K562 (cell line): Measurements from ENCODE around the gene GCGR. TPM values are rescaled to one million over a fixed set of nuclear protein-coding genes. Genes with fewer than 3 reads are reported as not detected.

Experiments
- BHLHE40 ChIP-seq: IDR thresholded peaks from 2 replicates; pipeline ENCODE4 v1.6.1; 2011; ENCODE audit warnings: low read length, improper control_type of control experiment
- CBFA2T2 ChIP-seq: fragments of 450-650 bp; conservative IDR thresholded peaks from 2 replicates; pipeline ENCODE4 v1.6.1; 2017; ENCODE audit warnings: mild to moderate bottlenecking
- ESRRA ChIP-seq: fragments of 450-650 bp; IDR thresholded peaks from 2 replicates; pipeline ENCODE4 v1.6.1; 2014; ENCODE audit warnings: low read depth, mild to moderate bottlenecking, moderate library complexity, borderline replicate concordance
- GABPB1 ChIP-seq: sonication (generic); formaldehyde crosslinking; IDR thresholded peaks from 2 replicates; pipeline ENCODE4 v1.8.0; 2022; ENCODE audit warnings: mild to moderate bottlenecking, missing genetic modification reagents
- HNRNPLL ChIP-seq: fragments of 200-400 bp; formaldehyde crosslinking; IDR thresholded peaks from 2 replicates; pipeline ENCODE4 v1.6.1; 2017; ENCODE audit warnings: low read length, low read depth, mild to moderate bottlenecking; ENCODE audit not compliant: poor library complexity, severe bottlenecking
- MAZ ChIP-seq, 2 experiments: fragments of 450-650 bp in 1 of 2; sonication (generic) in 1 of 2; formaldehyde crosslinking; IDR thresholded peaks in 1 of 2; conservative IDR thresholded peaks in 1 of 2; 2 replicates each; pipeline versions ENCODE4 v1.4.0 to v1.5.0; 2020; ENCODE audit warnings: mild to moderate bottlenecking in 1 of 2, missing genetic modification reagents in 1 of 2
- MCM2 ChIP-seq: fragments of 450-650 bp; IDR thresholded peaks from 2 replicates; pipeline ENCODE4 v1.6.1; 2017; ENCODE audit warnings: low read depth, mild to moderate bottlenecking
- TAF9B ChIP-seq: fragments of 450-650 bp; IDR thresholded peaks from 2 replicates; pipeline ENCODE4 v1.6.1; 2018; ENCODE audit warnings: mild to moderate bottlenecking; ENCODE audit not compliant: partially characterized antibody
- TEAD2 ChIP-seq: fragments of 450-650 bp; IDR thresholded peaks from 2 replicates; pipeline ENCODE4 v1.6.1; 2016; ENCODE audit warnings: missing genetic modification characterization, control low read depth, missing compliant biosample characterization
- ZC3H4 ChIP-seq: sonication (generic); formaldehyde crosslinking; IDR thresholded peaks from 2 replicates; pipeline ENCODE4 v1.9.0; 2021; ENCODE audit warnings: missing genetic modification reagents, borderline replicate concordance
- ZNF217 ChIP-seq: sonication (generic); formaldehyde crosslinking; IDR thresholded peaks from 2 replicates; pipeline ENCODE4 v1.8.0; 2022; ENCODE audit warnings: mild to moderate bottlenecking, missing genetic modification reagents
- polyA plus RNA-seq, 8 experiments: library from polyadenylated mRNA; depleted of rRNA in 4 of 8; stranded (reverse) in 5 of 8; unstranded in 3 of 8; fragments of >200 nt; fragmentation: Nextera tagmentation in 2 of 8; fragmentation: Illumina TruSeq in 1 of 8; extraction: Ambion mirVana in 2 of 8; extraction: Trizol in 1 of 8; gene quantifications; 2 replicates each; pipeline versions ENCODE4 v1.2.1 to v1.2.3, GENCODE V29; 2011 to 2014; ENCODE audit warnings: inconsistent platforms in 1 of 8, missing spikeins in 1 of 8
- total RNA-seq, 7 experiments: library from RNA; depleted of rRNA in 6 of 7; stranded (reverse); fragments of >200 nt in 6 of 7; fragmentation: Illumina TruSeq in 2 of 7; extraction: Trizol in 2 of 7; gene quantifications; 2 replicates each; pipeline versions ENCODE4 v1.2.1 to v1.2.3, GENCODE V29; 2011 to 2021; ENCODE audit warnings: low replicate concordance in 1 of 7
- TF ChIP-seq, protein P1 (sequence below): fragments of 250-450 bp; sonication (Bioruptor Pico); IDR thresholded peaks from 2 replicates; pipeline ENCODE4 v1.4.0; 2020; ENCODE audit warnings: mild to moderate bottlenecking, moderate library complexity
- TF ChIP-seq, protein P2 (sequence below): fragments of 450-650 bp; IDR thresholded peaks from 2 replicates; pipeline ENCODE4 v1.6.1; 2016; ENCODE audit warnings: antibody characterized with exemption
- TF ChIP-seq, protein P3 (sequence below): fragments of 450-650 bp; IDR thresholded peaks from 2 replicates; pipeline ENCODE4 v1.6.1; 2017; ENCODE audit warnings: antibody characterized with exemption
- TF ChIP-seq, protein P4 (sequence below), 2 experiments: fragments of 200-800 bp in 1 of 2; sonication (Bioruptor generic) in 1 of 2; sonication (generic) in 1 of 2; formaldehyde crosslinking in 1 of 2; IDR thresholded peaks in 1 of 2; conservative IDR thresholded peaks in 1 of 2; 2 replicates each; pipeline versions ENCODE4 v1.5.0 to v1.6.1; 2016 to 2020; ENCODE audit warnings: missing compliant biosample characterization in 1 of 2, missing genetic modification characterization in 1 of 2, missing genetic modification reagents in 1 of 2
- TF ChIP-seq, protein P5 (sequence below): sonication (generic); formaldehyde crosslinking; IDR thresholded peaks from 2 replicates; pipeline ENCODE4 v1.9.0; 2022; ENCODE audit warnings: mild to moderate bottlenecking, missing genetic modification reagents
- TF ChIP-seq, protein P6 (sequence below): conservative IDR thresholded peaks from 2 replicates; pipeline ENCODE4 v1.6.1; 2011; ENCODE audit warnings: low read depth, mild to moderate bottlenecking, low read length; ENCODE audit not compliant: control insufficient read depth

Gene GCGR
- total and polyA plus RNA-seq, 9 of the 15 experiments (the other 6 are each of a cell fraction or from before 2014, with no cell fraction given) = not detected

DNA sequence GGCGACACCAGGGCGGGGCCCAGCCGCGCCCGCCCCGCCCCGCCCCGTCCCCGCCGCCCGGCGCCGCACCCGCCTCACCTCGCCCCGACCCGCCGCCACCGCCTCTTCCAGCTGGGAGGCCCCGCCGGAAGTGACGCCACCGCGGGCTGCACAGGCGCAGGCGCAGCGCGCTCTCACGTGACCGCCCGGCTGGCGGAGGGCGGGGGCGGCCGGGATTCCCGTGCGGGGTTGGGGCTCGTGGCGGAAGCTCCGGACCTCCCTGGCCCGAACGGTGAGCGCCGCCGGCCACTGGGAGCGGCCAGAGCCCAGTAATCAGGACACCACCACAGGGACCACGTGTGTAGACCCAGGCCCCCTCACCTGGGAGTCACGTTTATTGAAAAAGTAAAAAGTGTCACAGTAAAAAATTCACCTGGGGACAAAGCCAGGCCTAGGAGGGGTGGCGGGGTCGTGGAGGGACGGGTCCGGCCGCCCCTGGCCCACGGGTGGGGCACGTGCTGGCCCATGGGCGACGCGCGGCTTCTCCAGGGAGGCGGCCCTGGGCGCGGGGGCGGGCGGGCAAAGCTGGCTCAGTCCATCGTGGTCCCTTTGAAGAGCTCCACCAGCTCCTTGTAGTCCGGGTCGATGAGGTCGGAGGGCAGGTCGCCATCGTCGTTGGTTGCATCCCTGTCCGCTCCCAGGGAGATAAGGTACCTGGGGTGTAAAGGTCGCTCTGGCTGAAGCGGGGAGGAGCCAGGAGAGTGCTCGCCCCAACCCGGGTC lies 29.4 kb downstream of the GCGR start, which contains the start of gene MCRIP1 (continued):
- TF ChIP-seq, protein P1, sequence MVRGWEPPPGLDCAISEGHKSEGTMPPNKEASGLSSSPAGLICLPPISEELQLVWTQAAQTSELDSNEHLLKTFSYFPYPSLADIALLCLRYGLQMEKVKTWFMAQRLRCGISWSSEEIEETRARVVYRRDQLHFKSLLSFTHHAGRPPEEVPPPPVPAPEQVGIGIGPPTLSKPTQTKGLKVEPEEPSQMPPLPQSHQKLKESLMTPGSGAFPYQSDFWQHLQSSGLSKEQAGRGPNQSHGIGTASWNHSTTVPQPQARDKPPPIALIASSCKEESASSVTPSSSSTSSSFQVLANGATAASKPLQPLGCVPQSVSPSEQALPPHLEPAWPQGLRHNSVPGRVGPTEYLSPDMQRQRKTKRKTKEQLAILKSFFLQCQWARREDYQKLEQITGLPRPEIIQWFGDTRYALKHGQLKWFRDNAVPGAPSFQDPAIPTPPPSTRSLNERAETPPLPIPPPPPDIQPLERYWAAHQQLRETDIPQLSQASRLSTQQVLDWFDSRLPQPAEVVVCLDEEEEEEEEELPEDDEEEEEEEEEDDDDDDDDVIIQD (CRISPR knock-in tag) = no peak
- TF ChIP-seq, protein P2, sequence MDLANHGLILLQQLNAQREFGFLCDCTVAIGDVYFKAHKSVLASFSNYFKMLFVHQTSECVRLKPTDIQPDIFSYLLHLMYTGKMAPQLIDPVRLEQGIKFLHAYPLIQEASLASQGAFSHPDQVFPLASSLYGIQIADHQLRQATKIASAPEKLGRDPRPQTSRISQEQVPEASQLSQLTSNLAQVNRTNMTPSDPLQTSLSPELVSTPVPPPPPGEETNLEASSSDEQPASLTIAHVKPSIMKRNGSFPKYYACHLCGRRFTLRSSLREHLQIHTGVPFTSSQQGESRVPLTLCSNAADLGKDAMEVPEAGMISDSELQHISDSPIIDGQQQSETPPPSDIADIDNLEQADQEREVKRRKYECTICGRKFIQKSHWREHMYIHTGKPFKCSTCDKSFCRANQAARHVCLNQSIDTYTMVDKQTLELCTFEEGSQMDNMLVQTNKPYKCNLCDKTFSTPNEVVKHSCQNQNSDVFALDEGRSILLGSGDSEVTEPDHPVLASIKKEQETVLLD = 0 out of 2 replicates have a peak, but pooled peaks have one; percentile 16
- TF ChIP-seq TAF9B (no peak), TEAD2 (tag) (no peak), BHLHE40 (peak; percentile 99), MCM2 (no peak), ZC3H4 (CRISPR knock-in tag) (peak; percentile 97; the same call in 1 of the 2 replicates), GABPB1 (CRISPR knock-in tag) (peak; percentile 94), CBFA2T2 (peak; percentile 41), HNRNPLL (peak; percentile 39), ZNF217 (no peak), MAZ (CRISPR knock-in tag; conservative IDR thresholded peaks at IDR 0.05 in 1 of 2, IDR thresholded peaks at IDR 0.05 in 1 of 2) (peak; percentile 84 to 89), ESRRA (0 out of 2 replicates have a peak, but pooled peaks have one; percentile 11)
- TF ChIP-seq, protein P3, sequence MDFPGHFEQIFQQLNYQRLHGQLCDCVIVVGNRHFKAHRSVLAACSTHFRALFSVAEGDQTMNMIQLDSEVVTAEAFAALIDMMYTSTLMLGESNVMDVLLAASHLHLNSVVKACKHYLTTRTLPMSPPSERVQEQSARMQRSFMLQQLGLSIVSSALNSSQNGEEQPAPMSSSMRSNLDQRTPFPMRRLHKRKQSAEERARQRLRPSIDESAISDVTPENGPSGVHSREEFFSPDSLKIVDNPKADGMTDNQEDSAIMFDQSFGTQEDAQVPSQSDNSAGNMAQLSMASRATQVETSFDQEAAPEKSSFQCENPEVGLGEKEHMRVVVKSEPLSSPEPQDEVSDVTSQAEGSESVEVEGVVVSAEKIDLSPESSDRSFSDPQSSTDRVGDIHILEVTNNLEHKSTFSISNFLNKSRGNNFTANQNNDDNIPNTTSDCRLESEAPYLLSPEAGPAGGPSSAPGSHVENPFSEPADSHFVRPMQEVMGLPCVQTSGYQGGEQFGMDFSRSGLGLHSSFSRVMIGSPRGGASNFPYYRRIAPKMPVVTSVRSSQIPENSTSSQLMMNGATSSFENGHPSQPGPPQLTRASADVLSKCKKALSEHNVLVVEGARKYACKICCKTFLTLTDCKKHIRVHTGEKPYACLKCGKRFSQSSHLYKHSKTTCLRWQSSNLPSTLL = no peak
- TF ChIP-seq, protein P4, sequence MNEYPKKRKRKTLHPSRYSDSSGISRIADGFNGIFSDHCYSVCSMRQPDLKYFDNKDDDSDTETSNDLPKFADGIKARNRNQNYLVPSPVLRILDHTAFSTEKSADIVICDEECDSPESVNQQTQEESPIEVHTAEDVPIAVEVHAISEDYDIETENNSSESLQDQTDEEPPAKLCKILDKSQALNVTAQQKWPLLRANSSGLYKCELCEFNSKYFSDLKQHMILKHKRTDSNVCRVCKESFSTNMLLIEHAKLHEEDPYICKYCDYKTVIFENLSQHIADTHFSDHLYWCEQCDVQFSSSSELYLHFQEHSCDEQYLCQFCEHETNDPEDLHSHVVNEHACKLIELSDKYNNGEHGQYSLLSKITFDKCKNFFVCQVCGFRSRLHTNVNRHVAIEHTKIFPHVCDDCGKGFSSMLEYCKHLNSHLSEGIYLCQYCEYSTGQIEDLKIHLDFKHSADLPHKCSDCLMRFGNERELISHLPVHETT (CRISPR knock-in tag; conservative IDR thresholded peaks at IDR 0.05 in 1 of 2, IDR thresholded peaks at IDR 0.05 in 1 of 2) = peak in 1 of 2 experiments; percentile 96; a peak in 1 of 4 replicates
- TF ChIP-seq, protein P5, sequence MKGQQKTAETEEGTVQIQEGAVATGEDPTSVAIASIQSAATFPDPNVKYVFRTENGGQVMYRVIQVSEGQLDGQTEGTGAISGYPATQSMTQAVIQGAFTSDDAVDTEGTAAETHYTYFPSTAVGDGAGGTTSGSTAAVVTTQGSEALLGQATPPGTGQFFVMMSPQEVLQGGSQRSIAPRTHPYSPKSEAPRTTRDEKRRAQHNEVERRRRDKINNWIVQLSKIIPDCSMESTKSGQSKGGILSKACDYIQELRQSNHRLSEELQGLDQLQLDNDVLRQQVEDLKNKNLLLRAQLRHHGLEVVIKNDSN (CRISPR knock-in tag) = peak; percentile 93
- TF ChIP-seq, protein P6, sequence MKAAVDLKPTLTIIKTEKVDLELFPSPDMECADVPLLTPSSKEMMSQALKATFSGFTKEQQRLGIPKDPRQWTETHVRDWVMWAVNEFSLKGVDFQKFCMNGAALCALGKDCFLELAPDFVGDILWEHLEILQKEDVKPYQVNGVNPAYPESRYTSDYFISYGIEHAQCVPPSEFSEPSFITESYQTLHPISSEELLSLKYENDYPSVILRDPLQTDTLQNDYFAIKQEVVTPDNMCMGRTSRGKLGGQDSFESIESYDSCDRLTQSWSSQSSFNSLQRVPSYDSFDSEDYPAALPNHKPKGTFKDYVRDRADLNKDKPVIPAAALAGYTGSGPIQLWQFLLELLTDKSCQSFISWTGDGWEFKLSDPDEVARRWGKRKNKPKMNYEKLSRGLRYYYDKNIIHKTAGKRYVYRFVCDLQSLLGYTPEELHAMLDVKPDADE = 0 out of 2 replicates have a peak, but pooled peaks have one; percentile 21
